HG03342 (cell line): ENCODE data around the gene KIAA0513.
"Not testable (repeated sequence)": the region's sequence is repeated elsewhere in the genome, so short reads cannot be mapped to it uniquely, and the experiment has no call there.

Experiments used
- ATAC-seq: cut with Tn5 transposase; IDR thresholded peaks from one replicate; pipeline ENCODE4 v1.9.1; 2021; ENCODE audit warnings: mild to moderate bottlenecking, moderate library complexity; ENCODE audit not compliant: unreplicated experiment

Gene KIAA0513

DNA sequence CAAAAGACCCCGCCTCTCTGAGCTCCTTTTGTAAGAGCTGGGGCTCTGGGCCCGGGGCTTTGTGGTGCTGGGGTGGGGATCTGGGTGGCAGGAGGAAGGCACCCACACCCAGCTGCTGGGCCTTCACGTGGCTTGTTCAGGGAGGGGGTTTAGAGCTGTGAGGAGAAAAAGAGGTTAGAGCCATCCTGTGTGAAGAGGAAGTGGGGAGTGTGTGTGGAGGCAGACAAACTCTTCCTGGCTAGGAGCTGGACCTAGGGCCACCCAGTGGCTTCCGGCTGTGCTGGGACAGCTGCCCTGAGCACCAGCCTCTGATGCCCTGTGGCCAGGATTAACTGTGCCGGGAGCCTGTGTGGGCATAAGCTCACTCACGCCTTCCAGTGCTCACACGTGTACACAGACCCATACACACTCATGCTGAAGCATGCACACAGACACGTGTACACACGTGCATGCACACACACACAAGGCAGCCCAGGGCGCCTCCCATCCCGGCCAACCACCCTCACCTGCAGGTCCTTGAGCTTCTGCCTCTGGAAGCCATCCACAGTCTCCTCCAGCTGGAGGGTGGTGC lies 77.3 kb downstream of the KIAA0513 start:
- peak; percentile 48 for ATAC-seq

DNA sequence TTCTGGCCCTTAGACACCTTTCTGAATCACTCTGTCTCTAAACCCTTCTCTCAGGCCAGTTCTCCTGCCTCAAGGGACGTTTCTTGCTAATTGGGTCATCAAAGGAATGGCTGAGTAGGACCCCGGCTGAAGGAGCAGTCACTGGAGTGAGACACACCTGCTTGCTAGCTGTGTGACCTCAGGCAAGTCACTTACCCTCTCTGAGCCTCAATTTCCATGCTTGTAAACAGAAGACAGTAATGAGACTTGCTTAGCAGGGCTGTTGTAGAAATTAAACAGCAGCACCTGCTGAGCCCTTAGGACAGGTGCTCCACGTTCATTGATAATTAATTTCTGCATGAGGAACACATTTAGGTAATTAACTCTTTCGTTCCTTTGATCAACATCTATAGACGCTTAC lies 77.9 kb downstream of the KIAA0513 start:
- no peak for ATAC-seq

DNA sequence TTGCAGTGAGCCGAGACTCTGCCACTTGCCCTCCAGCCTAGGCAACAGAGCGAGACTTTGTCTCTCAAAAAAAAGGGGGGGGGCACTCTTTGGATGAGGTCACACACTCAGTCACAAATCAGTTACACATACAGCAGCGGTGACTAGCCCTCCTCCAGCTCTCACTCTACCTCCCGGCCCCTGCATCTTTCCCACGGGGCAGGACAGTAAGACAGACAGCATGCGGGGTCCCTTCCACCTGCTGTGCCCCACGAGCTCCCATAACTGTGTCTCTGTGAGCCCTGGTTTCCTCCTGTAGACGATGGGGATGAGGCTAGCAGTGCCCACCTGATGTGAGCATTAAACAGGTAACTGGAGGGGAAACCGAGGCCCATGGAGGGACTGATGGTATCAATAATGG lies 79.5 kb downstream of the KIAA0513 start:
- no peak for ATAC-seq

DNA sequence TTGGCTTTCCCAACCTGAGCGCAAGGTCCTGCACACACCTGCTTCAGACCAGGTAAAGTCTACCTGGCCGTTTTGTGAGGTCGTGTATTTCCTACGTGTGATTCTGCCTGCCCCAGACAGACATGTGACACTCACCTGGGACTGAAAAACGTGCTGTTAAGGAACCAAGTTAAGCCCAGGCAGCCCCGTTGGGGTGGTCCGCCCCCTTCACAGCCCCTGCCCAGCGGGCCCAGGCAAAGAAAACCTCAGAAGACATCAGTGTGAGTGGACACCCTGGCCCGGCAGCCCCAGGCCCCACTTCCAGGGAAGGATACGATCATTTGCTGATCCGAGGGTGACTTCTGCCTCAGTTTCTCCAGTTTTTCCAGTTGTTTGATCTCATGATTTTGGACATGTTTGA lies 79.9 kb downstream of the KIAA0513 start:
- ATAC-seq: no peak

DNA sequence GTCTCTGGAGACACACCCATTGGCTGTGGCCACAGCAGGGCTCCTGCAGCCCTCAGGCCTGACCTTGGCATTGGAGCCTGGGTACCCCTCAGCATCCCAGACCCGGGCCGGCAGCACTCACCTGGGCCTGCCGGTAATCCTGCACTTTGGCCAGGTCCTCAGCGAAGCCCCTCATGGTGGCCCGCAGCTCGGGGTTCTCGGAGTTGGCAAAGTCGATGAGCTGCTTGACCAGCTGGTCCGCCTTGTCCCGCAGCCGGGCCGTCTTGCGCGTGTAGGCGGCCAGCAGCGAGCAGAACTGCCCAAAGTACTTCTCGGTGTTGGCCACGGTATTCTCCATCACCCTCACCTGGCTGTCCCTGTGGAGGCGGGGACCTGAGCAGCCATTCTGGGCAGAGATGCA lies 82.5 kb downstream of the KIAA0513 start:
- no peak for ATAC-seq

DNA sequence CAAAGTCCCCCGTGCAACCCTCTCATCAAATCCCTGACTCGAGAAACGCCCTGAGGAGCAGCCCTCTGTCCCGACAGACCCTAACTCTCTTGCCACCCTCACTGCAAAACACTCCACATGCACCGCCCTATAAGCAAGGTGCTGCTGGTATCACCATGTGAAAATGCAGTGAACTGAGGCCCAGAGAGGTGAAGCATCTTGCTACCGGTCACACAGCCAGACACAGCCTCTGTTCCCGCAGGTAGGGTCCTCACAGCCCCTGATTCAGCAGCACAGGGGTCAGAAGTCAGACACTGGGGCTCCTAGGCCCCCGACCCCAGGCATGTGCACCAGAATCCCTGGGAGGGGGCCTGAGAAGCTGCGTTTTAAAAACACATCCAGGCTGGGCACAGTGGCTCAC lies 83.6 kb downstream of the KIAA0513 start:
- no peak for ATAC-seq

DNA sequence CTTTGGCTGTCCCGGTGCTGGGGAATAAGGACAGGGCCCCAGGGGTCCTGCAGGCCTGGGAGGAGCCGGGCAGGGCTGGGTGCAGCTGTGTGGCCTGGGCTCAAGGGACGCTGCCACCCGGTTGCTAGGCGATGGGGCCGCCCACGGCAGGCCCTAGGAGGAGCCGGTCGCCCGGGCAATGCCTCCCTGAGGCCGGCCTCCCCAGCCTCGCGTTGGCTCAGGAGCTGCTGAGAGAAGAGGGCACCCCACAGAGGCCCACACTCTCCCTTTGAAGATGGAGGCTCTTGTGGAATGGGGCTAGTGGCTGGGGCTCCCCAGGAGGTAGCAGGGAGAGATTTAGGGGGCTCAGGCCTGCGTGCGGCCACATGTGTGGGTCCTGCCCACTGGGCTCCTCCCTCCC lies 84.8 kb downstream of the KIAA0513 start, which contains the start of gene CIBAR2:
Gene CIBAR2, minus strand, starts transcription at position 109 of the 400 bp plus-strand sequence. CDS start 120 bp downstream, outside the sequence.
- ATAC-seq: no peak

DNA sequence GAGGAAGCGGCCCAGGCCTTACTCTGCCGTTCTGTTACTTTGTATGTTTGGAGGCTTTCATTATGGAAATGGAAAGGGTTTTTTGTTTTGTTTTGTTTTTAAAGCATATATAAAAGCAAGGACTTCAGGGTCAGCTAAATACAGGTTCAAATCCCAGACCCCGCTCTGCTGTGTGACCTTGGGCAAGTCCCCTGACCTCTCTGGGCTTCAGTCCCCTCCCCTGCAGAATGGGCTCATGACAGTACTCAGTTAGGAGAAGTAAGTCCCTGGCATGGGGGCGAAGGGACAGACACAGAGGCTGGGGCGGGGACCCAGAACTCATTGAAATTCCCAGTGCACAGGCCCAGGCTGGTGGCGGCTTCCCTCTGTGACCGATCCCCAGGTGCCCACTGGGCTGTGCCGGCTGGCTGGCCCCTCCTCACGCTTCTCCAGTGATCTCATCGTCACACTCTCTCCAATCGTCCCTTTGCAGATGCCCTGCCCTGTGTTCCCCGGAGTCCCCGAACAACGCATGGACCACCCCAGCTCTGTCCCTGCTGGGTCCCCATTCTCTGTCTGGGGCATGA lies 85.7 kb downstream of the KIAA0513 start:
- ATAC-seq: no peak

DNA sequence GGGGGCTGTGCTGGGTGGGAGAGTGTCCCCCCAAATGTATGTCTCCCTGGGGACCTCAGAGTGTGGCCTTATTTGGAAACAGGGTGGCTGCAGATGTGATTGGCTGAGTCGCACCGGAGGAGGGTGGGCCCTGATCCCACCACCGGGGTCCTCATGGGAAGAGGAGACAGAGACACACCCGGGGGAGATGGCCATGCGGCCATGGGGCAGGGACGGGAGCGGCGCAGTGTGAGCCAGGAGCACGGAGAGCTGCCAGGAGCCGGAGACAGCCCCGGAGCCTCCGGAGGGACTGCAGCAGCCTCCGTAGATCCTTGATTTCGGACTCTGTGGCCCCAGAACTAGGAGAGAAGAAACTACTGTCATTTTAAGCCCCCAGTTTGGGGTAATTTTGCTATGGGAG lies 86.3 kb downstream of the KIAA0513 start:
- no peak for ATAC-seq

DNA sequence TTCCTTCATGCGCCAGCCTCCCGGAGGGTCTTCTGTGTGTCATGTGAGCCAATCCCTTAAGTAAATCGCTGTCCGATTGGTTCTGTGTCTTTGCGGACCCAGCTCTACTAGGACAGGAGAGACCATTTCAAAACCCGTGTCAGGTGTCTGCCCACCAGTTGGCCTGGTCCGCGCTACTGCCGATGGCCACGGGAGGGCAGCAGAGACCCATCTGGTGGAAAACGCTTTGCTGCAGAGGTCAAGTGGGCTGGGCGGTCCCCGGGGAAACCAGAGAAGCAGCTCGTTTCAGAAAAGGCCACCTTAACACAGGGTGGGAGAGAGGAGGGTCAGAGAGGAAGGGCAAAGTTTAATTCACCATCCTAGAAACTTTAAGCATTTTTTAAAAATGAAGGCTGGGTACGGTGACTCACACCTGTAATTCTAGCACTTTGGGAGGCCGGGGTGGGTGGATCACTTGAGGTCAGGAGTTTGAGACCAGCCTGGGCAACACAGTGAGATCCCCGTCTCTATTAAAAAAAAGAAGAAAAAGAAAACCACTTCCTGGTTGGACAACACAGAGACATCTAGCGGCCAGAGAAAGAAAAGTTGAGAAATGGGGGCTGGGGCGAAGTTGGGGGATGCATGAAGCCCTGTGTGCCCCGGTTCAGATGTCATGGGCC lies 87.4 kb downstream of the KIAA0513 start:
- ATAC-seq: peak; percentile 74

DNA sequence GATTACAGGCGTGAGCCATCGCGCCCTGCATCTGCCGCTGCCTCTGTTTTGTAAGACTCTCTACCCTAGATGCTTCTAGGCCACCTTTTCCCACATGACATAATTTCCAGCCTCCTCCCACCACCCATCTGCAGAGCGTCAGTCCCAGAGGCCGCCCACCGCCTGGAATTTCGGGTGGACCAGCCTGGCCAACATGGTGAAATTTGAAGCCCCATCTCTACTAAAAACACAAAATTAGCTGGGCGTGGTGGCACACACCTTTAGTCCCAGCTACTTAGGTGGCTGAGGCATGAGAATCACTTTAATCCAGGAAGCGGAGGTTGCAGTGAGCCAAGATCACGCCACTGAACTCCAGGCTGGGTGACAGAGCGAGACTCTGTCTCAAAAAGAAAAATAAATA lies 89.8 kb downstream of the KIAA0513 start:
- ATAC-seq: no peak

DNA sequence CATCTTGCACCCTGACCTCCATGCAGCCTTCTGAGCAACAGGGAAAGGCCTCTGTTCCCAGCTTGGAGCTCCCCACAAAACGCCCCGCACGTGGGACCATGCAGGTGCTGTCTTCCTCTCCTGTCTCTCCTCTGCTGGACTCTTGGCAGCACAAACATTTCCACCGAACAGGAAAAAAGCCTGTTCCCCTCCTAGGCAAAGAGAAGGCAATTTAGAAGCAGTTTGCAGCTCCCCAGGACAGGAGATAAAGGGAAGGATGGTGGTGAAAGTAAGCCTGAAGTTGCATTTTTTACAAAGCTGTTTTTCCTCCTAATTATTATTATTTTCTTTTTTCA lies 92.4 kb downstream of the KIAA0513 start:
- ATAC-seq: no peak

DNA sequence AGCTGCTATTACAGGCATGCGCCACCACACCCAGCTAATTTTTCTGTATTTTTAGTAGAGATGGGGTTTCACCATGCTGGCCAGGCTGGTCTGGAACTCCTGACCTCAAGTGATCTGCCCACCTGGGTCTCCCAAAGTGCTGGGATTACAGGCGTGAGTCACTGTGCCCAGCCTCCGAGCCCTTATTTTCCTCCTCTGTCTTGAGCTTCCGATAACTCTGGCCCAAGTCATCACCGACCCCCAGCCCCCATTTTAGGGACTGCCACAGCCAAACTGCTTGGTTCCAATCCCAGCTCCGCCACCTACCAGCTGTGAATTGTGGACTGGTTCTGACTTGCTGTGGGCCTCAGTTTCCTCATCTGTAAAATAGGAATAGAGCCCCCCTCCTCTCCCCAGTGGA lies 95.8 kb downstream of the KIAA0513 start:
- ATAC-seq: not testable (repeated sequence)

DNA sequence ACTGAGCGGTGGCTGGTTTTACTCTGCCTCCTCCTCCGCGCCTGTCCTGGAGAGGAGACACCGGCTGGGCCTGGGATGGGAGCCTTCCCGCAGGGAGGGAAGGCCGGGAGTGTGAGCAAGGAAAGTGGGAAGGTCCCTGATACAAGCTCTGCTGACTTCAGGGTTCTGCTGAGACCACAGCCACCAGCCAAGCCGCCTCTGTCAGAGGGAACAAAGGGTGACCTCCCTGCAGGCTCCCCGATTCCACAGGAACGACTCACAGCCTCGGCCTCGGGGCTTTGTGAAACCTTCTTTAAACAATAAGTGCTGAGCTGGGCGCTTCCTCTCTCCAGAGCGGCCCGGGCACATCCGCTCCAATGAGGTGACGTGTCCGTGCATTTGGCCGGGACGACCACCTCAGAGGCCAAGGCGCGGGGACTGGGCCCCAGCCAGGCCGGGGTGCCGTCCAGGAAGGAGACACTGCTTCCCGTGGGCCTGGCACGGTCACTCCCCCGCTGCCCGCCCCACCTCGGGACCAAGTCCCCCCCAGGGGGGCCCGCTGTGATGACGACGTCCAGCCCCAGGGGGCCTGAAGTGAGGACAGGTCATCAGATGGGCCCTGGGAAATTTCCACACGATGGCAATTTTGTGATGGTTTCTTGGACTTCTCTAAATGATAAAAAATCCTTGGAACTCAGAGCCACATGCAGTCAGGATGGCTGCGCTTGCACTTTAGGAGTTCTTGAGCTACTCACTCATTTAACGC lies 96.5 kb downstream of the KIAA0513 start:
- no peak for ATAC-seq

DNA sequence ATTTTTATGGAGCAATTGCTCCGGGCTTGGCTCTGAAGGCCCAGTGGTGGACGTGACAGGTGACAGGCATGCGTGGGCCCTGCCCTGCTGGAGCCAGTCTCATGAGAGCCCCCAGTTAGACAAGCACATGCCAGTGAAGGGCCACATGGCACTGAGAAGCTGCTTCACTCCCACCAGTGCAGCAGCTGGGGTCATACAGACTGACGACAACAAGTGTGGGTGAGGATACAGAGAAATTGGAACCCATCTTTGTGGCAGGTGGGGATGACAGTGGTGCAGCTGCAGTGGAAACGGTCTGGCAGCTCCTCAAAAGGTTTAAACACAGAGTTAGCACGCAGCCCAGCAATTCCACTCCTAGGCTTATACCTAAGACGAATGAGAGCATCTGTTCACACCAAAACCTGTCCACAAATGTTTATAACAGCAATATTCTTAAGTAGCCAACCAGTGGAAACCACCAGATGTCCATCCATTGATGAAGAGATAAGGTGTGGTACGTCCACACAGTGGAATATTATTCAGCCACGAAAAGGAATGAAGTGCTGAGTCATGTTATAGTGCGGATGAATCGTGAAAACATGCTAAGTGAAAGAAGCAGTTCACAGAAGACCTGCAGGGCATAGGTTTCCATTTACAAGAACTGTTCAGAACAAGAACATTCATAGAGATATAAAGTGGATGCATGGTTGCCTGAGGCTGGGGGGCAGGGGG lies 97.2 kb downstream of the KIAA0513 start:
- no peak for ATAC-seq

DNA sequence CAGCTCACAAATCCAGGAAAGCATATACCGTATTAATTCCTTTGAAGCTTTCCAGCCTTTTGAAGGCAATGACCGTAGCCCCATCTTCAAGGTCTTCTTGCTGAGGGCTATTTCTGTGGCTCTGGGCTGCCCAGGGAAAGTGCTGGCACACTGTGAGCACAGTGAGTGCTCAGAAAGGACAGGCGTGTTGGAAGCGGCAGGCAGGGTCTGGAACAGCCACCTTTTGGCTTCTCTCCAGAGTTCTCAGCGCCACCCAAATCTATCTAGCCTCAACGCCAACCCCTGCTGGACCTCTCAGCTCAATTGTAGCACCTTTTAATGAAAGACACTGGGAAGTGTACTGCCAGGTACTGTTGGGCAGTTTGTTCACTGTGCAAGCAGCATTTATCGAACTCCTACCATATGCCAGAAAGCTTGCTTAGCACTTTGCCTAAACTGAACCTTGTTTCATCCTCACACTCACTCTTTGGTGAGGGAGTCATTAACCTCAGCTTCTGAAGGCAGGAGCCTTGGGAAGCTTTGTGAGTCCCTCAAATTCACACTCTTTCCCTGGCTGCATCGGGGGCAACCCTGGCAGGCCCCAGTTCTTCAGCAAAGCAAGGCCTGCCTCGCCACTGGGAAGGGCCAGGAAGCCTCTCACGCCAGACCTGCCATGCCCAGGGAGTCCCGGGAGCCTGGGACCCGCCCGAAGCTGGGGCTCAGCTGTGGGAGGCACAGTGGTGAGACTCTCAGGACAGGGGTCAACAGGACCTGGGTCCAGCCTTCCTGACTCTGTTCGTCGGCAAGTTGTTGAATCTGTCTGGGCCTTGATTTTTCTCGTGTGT lies 98.2 kb downstream of the KIAA0513 start:
- no peak for ATAC-seq

DNA sequence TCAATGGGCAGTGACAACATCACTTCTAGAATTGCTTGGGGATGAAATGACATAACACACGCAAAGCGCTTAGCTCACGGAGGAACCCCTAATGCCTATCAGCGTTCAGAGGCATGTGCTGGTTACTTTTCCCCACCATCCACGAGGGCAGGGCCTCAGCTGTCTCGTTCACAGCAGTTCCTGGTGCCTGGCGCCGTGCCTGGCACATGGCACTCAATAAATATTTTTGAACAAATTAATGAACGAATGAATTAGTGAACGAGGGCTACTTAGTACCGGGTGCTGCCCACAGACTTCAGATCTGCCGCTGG lies 98.8 kb downstream of the KIAA0513 start:
- no peak for ATAC-seq

DNA sequence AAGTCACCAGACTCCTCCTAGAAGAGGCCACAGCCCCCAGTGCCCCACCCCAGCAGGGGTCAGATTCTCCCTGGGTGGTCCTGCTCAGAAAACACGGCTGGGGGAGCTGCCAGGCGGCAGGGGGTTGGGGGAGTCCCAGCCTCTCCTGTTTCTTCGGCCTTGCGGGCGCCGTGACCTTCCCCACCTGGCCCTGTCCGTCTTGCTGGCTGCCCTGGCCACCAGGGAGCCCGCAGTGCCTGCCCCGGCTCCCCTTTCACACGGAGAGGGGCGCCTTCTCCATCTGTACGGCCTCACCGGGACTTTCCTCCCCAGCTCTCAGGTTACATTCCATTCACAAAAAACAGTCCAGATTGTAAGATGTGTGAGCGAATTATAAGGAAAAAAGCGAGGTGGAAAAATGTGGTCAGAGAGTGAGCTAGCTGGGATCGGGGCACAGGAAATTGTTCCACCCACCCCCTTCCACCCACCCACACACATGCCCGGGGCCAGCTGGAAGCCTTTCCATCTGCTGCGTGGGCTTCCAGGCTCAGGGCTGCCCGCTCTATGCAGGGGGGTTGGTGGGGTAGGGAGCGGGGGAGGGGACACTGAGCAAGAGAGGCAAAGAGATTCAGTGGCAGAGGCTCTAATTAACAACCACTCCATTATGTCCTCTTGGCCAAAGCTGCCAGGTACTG lies 99.2 kb downstream of the KIAA0513 start:
- ATAC-seq: no peak

DNA sequence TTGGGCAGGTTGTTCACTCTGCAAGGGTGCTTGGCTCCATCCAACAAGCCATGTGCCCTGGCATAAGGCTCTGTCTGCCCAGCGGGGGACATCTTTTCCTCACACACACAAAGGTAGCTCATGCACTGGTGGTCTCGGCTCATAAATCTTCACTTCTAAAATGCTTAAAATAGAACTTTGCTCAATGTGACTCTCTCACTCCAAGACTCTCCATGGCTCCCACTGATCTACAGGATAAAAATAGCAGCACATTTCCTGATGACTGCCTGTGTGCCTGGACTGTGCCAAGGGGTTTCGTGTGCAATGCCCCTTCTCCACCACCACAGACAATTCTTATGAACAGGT lies 99.8 kb downstream of the KIAA0513 start:
- no peak for ATAC-seq
